ENCODE measurements around the gene TPCN2.

TPCN2 gene

DNA sequence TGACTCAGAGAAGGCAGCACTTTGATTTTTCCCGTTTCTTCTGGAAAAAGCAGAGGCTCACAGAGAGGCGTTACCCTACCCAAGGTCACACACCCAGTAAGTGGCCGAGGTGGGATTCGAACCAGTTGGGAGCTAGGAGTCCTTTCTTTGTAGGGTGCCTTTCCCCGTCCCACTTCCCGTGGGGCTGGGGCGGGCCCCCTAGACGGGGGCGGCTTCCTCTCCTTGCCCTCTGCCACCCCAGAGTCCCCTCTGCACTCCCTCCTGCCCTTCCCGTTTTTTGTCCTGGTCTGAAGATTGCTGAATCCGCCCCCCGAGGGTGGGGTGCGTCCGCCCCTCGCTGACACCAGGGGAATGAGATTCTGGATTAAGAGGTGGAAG, 747 bp downstream of the TPCN2 start (continued):
- no peak for TF ChIP-seq ARNTL (CRISPR knock-in tag; IDR thresholded peaks at IDR 0.05; ENCODE audit: borderline replicate concordance, low read depth)
- TF ChIP-seq PPARA (CRISPR knock-in tag; IDR thresholded peaks at IDR 0.05; ENCODE audit: borderline replicate concordance): no peak
- TF ChIP-seq ZFP3 (CRISPR knock-in tag; IDR thresholded peaks at IDR 0.05): no peak

DNA sequence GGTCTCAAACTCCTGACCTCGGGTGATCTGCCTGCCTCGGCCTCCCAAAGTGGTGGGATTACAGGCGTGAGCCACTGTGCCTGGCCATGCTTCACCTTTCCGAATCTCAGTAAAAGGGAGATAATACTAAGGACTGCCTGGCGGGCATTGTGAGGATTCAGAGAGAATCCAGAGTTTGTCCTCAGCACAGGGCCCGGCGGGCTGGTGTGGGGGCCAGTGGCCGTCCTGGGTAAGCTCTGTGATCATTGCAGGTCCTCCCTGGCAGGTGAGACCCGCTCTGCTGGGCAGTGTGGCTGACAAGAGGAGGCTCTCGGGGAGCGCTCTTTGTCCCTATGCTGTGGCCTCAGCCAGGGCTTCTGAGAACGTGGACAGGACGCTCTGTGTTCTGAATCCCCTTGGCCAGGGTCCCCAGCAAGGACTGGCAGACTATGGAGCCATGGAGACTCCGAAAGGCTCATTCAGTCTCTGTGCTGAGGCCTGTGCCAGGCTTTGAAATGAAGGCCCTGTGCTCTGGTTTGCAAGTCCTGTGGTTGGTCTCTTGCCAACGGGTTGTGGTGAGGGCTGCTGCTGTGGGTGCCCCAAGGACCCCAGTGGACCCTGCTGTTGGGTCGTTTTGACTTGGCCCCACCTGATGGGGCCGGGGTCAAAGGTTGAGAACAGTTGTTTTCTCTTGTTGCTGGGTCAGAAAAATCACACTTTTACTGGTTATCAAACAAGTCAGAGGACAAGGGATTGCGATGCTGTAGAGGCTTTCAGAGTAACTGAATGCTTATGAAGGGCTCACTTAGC, 2.1 kb downstream of the TPCN2 start:
- ATAC-seq: no peak
- TF ChIP-seq OSR1 (CRISPR knock-in tag; IDR thresholded peaks at IDR 0.05) (no peak), ZFP3 (CRISPR knock-in tag; IDR thresholded peaks at IDR 0.05) (no peak), ZNF70 (CRISPR knock-in tag; IDR thresholded peaks at IDR 0.05) (no peak), CSDC2 (CRISPR knock-in tag; IDR thresholded peaks at IDR 0.05) (no peak), TCF4 (CRISPR knock-in tag; IDR thresholded peaks at IDR 0.05; ENCODE audit: borderline replicate concordance) (no peak), ARNTL (CRISPR knock-in tag; IDR thresholded peaks at IDR 0.05; ENCODE audit: borderline replicate concordance, low read depth) (no peak), ESRRG (CRISPR knock-in tag; IDR thresholded peaks at IDR 0.05) (no peak)

DNA sequence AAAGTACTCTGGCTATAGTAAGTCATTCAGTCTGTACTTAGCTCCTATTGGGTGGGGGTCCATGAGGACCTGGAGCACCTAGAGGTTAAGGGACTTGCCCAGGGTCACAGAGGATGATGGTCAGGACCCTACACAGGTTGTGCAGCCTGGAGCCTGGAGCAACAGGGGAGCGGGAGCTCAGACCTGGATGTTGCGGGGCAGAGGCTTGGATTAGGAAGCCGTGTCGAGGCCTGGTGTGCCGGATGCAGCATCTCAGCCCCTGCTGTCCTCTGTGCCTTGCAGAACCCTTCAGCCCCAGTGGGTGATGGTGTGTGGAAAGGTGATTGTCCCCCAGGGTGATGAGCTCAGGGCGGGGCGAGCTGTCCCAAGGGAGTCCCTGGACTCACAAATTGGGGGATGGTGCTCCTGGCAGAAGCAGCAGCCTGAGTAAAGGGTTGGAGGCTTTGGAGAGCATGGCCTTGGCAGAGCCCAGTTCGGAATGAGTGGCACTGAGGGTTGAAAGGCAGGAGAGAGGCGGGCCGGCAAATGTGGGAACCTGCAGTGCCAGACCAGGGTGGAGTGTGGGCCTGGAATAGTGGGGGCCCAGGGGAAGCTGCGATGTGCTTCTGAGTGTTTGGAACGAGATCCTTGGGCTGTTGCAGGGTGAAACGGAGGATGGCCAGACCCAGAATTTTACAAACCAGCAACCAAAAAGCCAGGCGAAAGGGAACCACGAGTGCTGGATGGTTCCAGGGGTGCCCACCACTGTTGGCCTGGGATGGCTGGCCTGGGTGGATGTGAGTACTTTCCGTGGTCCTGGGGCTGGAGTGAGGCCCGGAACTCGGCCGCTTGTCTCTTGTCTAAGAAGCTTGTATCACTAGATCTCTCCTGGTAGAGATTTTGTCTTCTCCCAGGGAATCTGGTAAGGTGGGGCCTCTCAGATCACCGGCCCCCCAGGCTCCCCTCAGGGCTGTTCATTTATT, 2.9 kb downstream of the TPCN2 start:
- no peak for ATAC-seq
- TF ChIP-seq SNAI2 (CRISPR knock-in tag; IDR thresholded peaks at IDR 0.05) (no peak), ESRRG (CRISPR knock-in tag; IDR thresholded peaks at IDR 0.05) (no peak), ARNTL (CRISPR knock-in tag; IDR thresholded peaks at IDR 0.05; ENCODE audit: borderline replicate concordance, low read depth) (no peak), GLIS3 (CRISPR knock-in tag; IDR thresholded peaks at IDR 0.05) (no peak), ZNF8 (CRISPR knock-in tag; IDR thresholded peaks at IDR 0.05) (no peak)
- TF ChIP-seq, protein P1, sequence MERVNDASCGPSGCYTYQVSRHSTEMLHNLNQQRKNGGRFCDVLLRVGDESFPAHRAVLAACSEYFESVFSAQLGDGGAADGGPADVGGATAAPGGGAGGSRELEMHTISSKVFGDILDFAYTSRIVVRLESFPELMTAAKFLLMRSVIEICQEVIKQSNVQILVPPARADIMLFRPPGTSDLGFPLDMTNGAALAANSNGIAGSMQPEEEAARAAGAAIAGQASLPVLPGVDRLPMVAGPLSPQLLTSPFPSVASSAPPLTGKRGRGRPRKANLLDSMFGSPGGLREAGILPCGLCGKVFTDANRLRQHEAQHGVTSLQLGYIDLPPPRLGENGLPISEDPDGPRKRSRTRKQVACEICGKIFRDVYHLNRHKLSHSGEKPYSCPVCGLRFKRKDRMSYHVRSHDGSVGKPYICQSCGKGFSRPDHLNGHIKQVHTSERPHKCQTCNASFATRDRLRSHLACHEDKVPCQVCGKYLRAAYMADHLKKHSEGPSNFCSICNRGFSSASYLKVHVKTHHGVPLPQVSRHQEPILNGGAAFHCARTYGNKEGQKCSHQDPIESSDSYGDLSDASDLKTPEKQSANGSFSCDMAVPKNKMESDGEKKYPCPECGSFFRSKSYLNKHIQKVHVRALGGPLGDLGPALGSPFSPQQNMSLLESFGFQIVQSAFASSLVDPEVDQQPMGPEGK (CRISPR knock-in tag; IDR thresholded peaks at IDR 0.05; ENCODE audit: borderline replicate concordance): no peak
- TF ChIP-seq, protein P2, sequence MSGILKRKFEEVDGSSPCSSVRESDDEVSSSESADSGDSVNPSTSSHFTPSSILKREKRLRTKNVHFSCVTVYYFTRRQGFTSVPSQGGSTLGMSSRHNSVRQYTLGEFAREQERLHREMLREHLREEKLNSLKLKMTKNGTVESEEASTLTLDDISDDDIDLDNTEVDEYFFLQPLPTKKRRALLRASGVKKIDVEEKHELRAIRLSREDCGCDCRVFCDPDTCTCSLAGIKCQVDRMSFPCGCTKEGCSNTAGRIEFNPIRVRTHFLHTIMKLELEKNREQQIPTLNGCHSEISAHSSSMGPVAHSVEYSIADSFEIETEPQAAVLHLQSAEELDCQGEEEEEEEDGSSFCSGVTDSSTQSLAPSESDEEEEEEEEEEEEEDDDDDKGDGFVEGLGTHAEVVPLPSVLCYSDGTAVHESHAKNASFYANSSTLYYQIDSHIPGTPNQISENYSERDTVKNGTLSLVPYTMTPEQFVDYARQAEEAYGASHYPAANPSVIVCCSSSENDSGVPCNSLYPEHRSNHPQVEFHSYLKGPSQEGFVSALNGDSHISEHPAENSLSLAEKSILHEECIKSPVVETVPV (CRISPR knock-in tag; IDR thresholded peaks at IDR 0.05): no peak
- TF ChIP-seq, protein P3, sequence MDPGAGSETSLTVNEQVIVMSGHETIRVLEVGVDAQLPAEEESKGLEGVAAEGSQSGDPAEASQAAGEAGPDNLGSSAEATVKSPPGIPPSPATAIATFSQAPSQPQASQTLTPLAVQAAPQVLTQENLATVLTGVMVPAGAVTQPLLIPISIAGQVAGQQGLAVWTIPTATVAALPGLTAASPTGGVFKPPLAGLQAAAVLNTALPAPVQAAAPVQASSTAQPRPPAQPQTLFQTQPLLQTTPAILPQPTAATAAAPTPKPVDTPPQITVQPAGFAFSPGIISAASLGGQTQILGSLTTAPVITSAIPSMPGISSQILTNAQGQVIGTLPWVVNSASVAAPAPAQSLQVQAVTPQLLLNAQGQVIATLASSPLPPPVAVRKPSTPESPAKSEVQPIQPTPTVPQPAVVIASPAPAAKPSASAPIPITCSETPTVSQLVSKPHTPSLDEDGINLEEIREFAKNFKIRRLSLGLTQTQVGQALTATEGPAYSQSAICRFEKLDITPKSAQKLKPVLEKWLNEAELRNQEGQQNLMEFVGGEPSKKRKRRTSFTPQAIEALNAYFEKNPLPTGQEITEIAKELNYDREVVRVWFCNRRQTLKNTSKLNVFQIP (CRISPR knock-in tag; IDR thresholded peaks at IDR 0.05; ENCODE audit: borderline replicate concordance, low read depth): no peak

DNA sequence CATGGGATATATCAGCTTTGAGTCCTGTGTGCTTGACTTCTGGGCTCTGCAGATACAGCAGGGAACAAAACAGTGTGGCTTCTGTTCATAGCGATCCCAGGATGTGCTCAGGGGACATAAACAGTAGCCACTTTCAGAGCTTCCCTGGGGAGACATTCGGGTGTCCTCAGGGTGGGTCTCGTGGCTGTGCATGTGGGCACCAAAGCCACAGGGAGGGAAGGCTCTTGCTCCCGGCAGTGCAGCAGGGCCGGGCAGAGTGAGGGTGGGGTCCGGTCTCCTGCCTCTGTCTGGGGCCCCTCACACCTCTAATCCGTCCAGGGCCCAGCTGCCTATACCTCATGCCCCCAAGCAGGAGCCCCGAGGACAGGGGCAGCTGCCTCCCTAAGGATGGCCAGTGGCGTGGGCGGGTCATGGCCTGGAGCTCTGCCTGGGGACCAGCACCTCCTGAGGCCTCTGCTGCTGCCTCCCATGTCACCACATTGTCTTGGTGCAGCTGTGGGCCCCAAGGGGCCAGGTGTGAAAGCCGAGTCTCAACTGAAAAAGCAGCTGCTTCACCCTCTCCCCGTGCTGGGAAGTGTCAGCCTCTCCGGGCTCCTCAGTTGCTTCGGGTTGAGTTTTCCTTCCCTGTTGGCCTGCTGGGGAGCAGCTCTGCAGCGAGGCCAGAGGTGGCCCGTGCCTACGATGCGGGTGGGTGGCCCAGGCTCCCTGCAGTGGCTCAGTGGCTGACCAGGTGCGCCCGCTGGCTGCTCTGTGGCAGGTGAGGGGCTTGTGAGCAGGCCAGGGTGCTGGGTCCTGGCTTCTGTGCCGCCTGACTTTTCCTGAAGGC, 3.8 kb downstream of the TPCN2 start:
- TF ChIP-seq, protein P3 (CRISPR knock-in tag; IDR thresholded peaks at IDR 0.05; ENCODE audit: borderline replicate concordance, low read depth): no peak
- TF ChIP-seq TOX (CRISPR knock-in tag; IDR thresholded peaks at IDR 0.05; ENCODE audit: borderline replicate concordance): no peak
- TF ChIP-seq, protein P2 (CRISPR knock-in tag; IDR thresholded peaks at IDR 0.05): no peak
- no peak for TF ChIP-seq ZNF8 (CRISPR knock-in tag; IDR thresholded peaks at IDR 0.05)
- ATAC-seq: no peak
